Nephron (organoid): ENCODE data around the gene C1R.

Source experiments
- H3K27ac Mint-ChIP-seq, 3 experiments: 2 replicates each; pipeline ENCODE4 v1.8.0; 2020; ENCODE audit warnings: mixed read lengths in 3 of 3, mild to moderate bottlenecking in 2 of 3, moderate library complexity in 1 of 3
- H3K27me3 Mint-ChIP-seq: 2 replicates; pipeline ENCODE4 v1.8.0; 2021; ENCODE audit warnings: low read depth, mild to moderate bottlenecking, moderate library complexity, mixed read lengths
- H3K36me3 Mint-ChIP-seq: 2 replicates; pipeline ENCODE4 v1.8.0; 2020; ENCODE audit warnings: low read depth, mixed read lengths
- H3K4me1 Mint-ChIP-seq: 2 replicates; pipeline ENCODE4 v1.8.0; 2020; ENCODE audit warnings: mixed read lengths
- H3K4me3 Mint-ChIP-seq, 3 experiments: 2 replicates each; pipeline ENCODE4 v1.8.0; 2020; ENCODE audit warnings: mild to moderate bottlenecking in 3 of 3, mixed read lengths in 3 of 3, moderate library complexity in 2 of 3
- H3K9me3 Mint-ChIP-seq: 2 replicates; pipeline ENCODE4 v1.8.0; 2020; ENCODE audit warnings: mixed read lengths
- TF ChIP-seq, protein P1 (sequence below), 3 experiments: fragments of 200-600 bp; sonication (generic); IDR thresholded peaks; one replicate each; pipeline ENCODE4 v1.5.0; 2021; ENCODE audit warnings: antibody characterized with exemption in 3 of 3; ENCODE audit not compliant: unreplicated experiment in 3 of 3

The C1R gene

DNA sequence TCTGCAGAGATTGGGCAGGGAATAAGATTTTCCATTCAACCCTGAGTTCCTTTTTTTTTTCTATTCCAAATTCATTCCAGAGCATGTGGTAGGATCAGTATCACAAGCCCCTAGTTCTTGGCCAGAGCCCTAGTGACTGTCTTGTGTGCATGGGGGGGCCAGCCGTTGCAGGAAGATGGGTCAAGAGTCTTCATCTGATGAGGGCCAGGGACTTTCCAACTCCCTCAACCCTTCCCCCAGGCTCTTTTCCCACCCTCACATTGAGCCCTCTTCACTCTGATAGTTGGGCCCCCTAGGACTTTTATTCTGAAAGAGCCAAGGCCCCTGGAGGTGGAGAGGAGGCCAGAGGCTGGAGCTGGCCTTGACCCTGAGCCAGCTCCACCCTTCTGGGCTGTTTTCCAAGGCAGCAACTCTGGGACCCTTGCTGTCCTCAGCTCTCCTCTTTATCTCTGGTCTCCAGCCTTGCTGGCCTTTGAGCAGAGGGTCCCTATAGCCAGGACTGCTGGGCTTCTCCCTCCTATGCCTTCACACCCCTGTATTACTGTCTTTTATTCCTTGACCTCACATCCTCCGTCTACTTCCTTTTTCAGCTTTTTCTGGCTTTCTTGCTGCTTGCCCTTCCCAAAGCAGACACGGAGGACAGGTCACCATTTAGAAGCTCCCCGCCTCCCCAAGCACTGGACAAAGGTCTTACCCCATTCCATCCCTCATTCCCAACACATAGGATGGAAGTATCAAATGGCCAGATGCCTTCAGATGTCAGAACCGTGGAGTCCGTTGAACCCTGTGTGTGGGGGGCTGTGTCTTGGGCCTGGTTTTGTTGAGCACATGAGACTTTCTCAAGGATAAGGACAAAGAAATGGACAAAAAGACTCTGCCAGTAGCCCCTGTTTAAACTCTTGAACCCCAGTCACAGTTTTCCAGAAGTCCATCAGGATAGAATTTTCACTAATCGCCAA is 30.8 kb upstream of the C1R start:
- Mint-ChIP-seq H3K36me3 (no peaks in the 10 kb centered on the region), H3K9me3 (no peaks in the 10 kb centered on the region), H3K27me3 (peaks cover 4% of the 10 kb centered on the region), H3K4me1 (peaks cover 26% of the 10 kb centered on the region), H3K4me3 (peak overlapping the region in 1 of 3 experiments; percentile 1), H3K27ac (peak overlapping the region; percentile 28 to 98 (median 84))
- TF ChIP-seq, protein P1, sequence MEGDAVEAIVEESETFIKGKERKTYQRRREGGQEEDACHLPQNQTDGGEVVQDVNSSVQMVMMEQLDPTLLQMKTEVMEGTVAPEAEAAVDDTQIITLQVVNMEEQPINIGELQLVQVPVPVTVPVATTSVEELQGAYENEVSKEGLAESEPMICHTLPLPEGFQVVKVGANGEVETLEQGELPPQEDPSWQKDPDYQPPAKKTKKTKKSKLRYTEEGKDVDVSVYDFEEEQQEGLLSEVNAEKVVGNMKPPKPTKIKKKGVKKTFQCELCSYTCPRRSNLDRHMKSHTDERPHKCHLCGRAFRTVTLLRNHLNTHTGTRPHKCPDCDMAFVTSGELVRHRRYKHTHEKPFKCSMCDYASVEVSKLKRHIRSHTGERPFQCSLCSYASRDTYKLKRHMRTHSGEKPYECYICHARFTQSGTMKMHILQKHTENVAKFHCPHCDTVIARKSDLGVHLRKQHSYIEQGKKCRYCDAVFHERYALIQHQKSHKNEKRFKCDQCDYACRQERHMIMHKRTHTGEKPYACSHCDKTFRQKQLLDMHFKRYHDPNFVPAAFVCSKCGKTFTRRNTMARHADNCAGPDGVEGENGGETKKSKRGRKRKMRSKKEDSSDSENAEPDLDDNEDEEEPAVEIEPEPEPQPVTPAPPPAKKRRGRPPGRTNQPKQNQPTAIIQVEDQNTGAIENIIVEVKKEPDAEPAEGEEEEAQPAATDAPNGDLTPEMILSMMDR (IDR thresholded peaks at IDR 0.05; ENCODE audit: unreplicated experiment in 3 of 3), result no peak

DNA sequence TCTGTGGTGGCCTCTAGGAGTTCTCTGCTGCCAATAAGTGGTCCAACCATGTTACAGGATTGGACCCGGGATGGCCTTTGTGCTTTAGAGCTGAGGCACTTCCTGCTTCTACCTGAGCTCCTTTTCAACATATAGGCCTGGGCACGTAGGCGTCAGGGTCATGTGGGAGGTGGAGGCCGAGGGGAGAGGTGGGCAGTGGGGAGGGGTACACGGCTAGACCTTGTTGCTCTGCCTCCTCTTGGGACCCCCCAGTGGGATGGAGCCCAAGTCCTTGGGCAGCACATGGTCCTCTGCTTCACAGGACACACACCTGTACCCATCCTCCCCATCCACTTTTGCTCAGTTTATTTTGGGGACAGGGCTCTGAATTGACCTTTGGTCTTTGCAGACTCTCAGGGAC is 29.1 kb upstream of the C1R start:
- no peaks in the 10 kb centered on the region for H3K27me3 Mint-ChIP-seq
- H3K4me3 Mint-ChIP-seq, result no peak overlapping the region
- no peak overlapping the region for H3K27ac Mint-ChIP-seq
- TF ChIP-seq, protein P1 (IDR thresholded peaks at IDR 0.05; ENCODE audit: unreplicated experiment in 3 of 3), result no peak
- peaks cover 20% of the 10 kb centered on the region for H3K4me1 Mint-ChIP-seq
- H3K36me3 Mint-ChIP-seq, result peaks cover under 1% of the 10 kb centered on the region
- H3K9me3 Mint-ChIP-seq, result no peaks in the 10 kb centered on the region

DNA sequence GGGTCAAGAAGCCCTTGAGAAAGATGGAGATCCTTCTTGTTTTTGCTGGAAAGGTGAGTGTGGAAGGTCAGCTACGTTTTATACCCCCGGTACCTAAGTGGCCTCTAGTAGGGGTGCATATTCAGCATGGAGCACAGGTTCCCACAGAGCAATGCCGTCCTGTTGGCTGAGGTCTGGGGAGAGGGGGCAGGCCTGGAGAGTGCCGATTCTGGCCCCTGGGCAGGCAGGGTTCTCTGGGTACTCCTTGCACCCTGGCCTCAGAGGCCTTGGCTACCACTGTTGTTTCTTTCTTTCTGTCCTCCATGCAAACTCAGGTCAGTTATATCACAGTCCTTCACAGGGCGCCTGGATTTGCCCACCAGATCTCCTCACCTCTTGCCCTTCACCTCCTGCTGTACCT is 27.9 kb upstream of the C1R start:
- peaks cover 11% of the 10 kb centered on the region for H3K36me3 Mint-ChIP-seq
- H3K27me3 Mint-ChIP-seq, result no peaks in the 10 kb centered on the region
- no peak overlapping the region for H3K27ac Mint-ChIP-seq

DNA sequence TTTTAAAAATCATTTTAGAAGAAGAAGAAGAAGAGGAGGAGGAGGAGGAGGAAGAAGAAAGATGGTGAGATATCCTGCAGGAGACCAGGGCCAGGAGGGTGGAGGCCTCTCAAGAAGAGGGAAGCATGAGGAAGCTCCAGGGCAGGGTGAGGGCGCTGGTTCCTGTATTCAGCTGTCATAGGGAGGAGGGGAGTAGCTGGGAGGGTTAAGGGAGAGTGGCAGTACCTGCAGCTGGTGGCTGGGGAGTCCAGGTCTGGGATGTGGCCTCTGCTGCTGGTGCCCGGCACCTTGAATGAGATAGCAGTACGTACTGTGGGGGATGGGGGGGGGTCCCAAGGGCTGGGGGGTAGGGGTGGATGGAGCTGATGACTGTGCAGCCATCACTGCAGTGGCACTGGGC is 26.6 kb upstream of the C1R start:
- no peak overlapping the region for H3K4me3 Mint-ChIP-seq
- H3K4me1 Mint-ChIP-seq, result peaks cover 15% of the 10 kb centered on the region
- H3K36me3 Mint-ChIP-seq, result peaks cover 12% of the 10 kb centered on the region
- TF ChIP-seq, protein P1 (IDR thresholded peaks at IDR 0.05; ENCODE audit: unreplicated experiment in 3 of 3), result no peak
- H3K9me3 Mint-ChIP-seq, result no peaks in the 10 kb centered on the region
- H3K27ac Mint-ChIP-seq, result no peak overlapping the region
- peaks cover 4% of the 10 kb centered on the region for H3K27me3 Mint-ChIP-seq

More for the DNA sequence above, 27.9 kb upstream of the C1R start:
- Mint-ChIP-seq H3K4me1 (peaks cover 20% of the 10 kb centered on the region), H3K9me3 (no peaks in the 10 kb centered on the region), H3K4me3 (no peak overlapping the region)
- TF ChIP-seq, protein P1 (IDR thresholded peaks at IDR 0.05; ENCODE audit: unreplicated experiment in 3 of 3), result no peak

DNA sequence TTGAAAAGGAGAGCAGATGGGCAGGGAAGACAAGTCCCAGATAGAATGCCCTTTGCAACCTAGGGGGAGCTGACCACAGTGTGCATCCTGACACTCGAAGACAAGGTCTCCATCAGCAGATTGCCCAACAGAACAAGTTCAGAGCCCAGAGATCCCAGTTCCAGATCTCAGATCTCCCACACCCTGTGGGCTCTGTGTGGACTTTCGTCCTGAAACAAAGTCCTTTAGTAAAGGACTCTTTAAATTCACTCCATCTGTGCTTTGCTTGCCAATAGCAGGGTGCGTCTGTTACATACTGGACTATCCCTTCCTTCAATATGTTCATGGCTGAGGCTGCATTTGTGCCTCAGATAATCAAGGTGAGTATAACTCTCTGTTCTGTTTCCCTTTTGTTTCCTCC is 25.4 kb upstream of the C1R start:
- H3K4me1 Mint-ChIP-seq, result peaks cover 6% of the 10 kb centered on the region
- H3K27me3 Mint-ChIP-seq, result peaks cover 4% of the 10 kb centered on the region
- TF ChIP-seq, protein P1 (IDR thresholded peaks at IDR 0.05; ENCODE audit: unreplicated experiment in 3 of 3), result no peak
- peaks cover 12% of the 10 kb centered on the region for H3K36me3 Mint-ChIP-seq
- no peaks in the 10 kb centered on the region for H3K9me3 Mint-ChIP-seq
- no peak overlapping the region for H3K4me3 Mint-ChIP-seq
- H3K27ac Mint-ChIP-seq, result no peak overlapping the region
